SU-DHL-6 (cell line): ENCODE measurements around the gene SMTNL2.

Experiments used
- EZH2phosphoT487 ChIP-seq: fragments of 200-600 bp; sonication (generic), shearing (Covaris generic); conservative IDR thresholded peaks from 2 replicates; pipeline ENCODE4 v1.6.1; 2018; ENCODE audit warnings: mild to moderate bottlenecking, antibody characterized with exemption, low read length, moderate library complexity, mixed read lengths
- TF ChIP-seq, protein P1 (sequence below): fragments of 200-600 bp; sonication (generic); IDR thresholded peaks from one replicate; pipeline ENCODE4 v1.5.1; 2017; ENCODE audit warnings: antibody characterized with exemption, mild to moderate bottlenecking, low read length, moderate library complexity; ENCODE audit not compliant: insufficient read depth, poor library complexity, severe bottlenecking

DNA sequence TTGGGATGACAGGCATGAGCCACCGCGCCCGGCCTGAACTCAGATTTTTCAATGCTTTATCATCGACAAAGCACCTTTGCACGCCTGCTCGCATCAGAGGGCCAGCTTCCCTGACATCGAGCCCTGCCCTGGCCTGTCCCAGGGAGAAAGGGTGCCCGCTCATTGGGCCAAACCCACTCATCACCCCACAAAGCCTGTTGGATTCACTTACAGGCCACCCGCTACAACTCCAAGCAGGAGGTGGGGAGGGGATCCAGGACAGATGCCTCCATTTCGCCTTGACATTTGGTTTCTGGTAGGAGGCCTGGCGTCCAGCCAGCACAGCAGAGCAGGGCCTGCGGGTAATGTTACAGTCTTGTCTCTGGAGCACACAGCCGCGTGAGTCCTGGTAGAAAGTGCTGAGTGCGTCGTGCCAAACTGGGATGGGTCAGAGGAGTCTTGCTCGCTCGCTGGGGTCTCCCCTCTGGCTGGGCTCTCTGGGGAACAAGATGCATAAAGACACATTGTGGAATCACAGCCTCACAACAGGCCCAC, 19.8 kb downstream of the SMTNL2 start:
- TF ChIP-seq, protein P1, sequence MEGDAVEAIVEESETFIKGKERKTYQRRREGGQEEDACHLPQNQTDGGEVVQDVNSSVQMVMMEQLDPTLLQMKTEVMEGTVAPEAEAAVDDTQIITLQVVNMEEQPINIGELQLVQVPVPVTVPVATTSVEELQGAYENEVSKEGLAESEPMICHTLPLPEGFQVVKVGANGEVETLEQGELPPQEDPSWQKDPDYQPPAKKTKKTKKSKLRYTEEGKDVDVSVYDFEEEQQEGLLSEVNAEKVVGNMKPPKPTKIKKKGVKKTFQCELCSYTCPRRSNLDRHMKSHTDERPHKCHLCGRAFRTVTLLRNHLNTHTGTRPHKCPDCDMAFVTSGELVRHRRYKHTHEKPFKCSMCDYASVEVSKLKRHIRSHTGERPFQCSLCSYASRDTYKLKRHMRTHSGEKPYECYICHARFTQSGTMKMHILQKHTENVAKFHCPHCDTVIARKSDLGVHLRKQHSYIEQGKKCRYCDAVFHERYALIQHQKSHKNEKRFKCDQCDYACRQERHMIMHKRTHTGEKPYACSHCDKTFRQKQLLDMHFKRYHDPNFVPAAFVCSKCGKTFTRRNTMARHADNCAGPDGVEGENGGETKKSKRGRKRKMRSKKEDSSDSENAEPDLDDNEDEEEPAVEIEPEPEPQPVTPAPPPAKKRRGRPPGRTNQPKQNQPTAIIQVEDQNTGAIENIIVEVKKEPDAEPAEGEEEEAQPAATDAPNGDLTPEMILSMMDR: no peak
- no peak for TF ChIP-seq EZH2phosphoT487
